GM13976 (cell line): ENCODE measurements around the gene ZNF44.

Experiments used
- DNase-seq: peaks from one replicate; pipeline ENCODE4 v3.0.0; 2012; ENCODE audit warnings: low spot score
- CTCF ChIP-seq: IDR thresholded peaks from 2 replicates; pipeline ENCODE4 v1.5.1; 2012; ENCODE audit warnings: borderline replicate concordance, mild to moderate bottlenecking; ENCODE audit not compliant: insufficient read depth; ENCODE audit errors: extremely low read depth, missing control alignments, control extremely low read depth
- in situ Hi-C: fragments of 300-500 bp; cut with MboI; formaldehyde crosslinking; loops from one replicate; pipeline ENCODE4 v1.12.0; 2022; ENCODE audit warnings: low sequenced_read_pairs, mixed read lengths, inconsistent platforms; ENCODE audit not compliant: unreplicated experiment

Gene ZNF44

GRCh38 chr19:12284631-12285030 is 10.1 kb downstream of the ZNF44 start:
- in situ Hi-C loops, result no loop called here
- DNase-seq, result no peak
- no peak for TF ChIP-seq CTCF

GRCh38 chr19:12284226-12284625 is 10.5 kb downstream of the ZNF44 start:
- DNase-seq, result no peak
- TF ChIP-seq CTCF, result no peak
- in situ Hi-C loops, result no loop called here

GRCh38 chr19:12278713-12279112 is 16.0 kb downstream of the ZNF44 start:
- in situ Hi-C loops, result no loop called here
- no peak for TF ChIP-seq CTCF
- DNase-seq, result no peak

GRCh38 chr19:12272980-12273901 is 21.4 kb downstream of the ZNF44 start:
- in situ Hi-C loops, result no loop called here

GRCh38 chr19:12272386-12272785 is 22.3 kb downstream of the ZNF44 start:
- DNase-seq, result no peak
- TF ChIP-seq CTCF, result no peak
- in situ Hi-C loops, result no loop called here

More at GRCh38 chr19:12272980-12273901, 21.4 kb downstream of the ZNF44 start:
- no peak for DNase-seq
- TF ChIP-seq CTCF, result no peak

- TF ChIP-seq CTCF, result no peak
- no peak for DNase-seq
- in situ Hi-C loops, result no loop called here
Observed at GRCh38 chr19:12270854-12271253, 23.8 kb downstream of the ZNF44 start.
